ENCODE measurements around the gene KTN1.

The KTN1 gene

GRCh38 chr14:55587847-55588246 lies 7.8 kb downstream of the KTN1 start:
- no peak for TF ChIP-seq CTCF (conservative IDR thresholded peaks at IDR 0.05)
- H3K27ac ChIP-seq, result no peak overlapping the region

GRCh38 chr14:55588259-55588699 lies 8.3 kb downstream of the KTN1 start:
- no peak overlapping the region for H3K27ac ChIP-seq
- TF ChIP-seq CTCF (conservative IDR thresholded peaks at IDR 0.05), result no peak

- H3K27ac ChIP-seq, result no peak overlapping the region
- no peak for TF ChIP-seq CTCF (conservative IDR thresholded peaks at IDR 0.05)
Observed at GRCh38 chr14:55589171-55589570, 9.2 kb downstream of the KTN1 start.

GRCh38 chr14:55592436-55592835 lies 12.4 kb downstream of the KTN1 start:
- no peak for TF ChIP-seq CTCF (conservative IDR thresholded peaks at IDR 0.05)
- no peak overlapping the region for H3K27ac ChIP-seq

GRCh38 chr14:55593698-55594097 lies 13.7 kb downstream of the KTN1 start:
- no peak for TF ChIP-seq CTCF (conservative IDR thresholded peaks at IDR 0.05)
- H3K27ac ChIP-seq, result no peak overlapping the region

GRCh38 chr14:55599250-55599879 lies 19.4 kb downstream of the KTN1 start:
- peak overlapping the region; percentile 91 for H3K27ac ChIP-seq
- no peak for TF ChIP-seq CTCF (conservative IDR thresholded peaks at IDR 0.05)

GRCh38 chr14:55600784-55601561 lies 21.0 kb downstream of the KTN1 start:
- no peak for TF ChIP-seq CTCF (conservative IDR thresholded peaks at IDR 0.05)
- H3K27ac ChIP-seq, result peak overlapping the region; percentile 91
